HuH-7.5 (cell line): ENCODE results near the gene BTBD6.

ENCODE experiments used
- DNase-seq: peaks from one replicate; pipeline ENCODE4 v3.0.0; 2011; ENCODE audit warnings: low spot score

Gene BTBD6

GRCh38 chr14:105211086-105211757 lies 37.1 kb upstream of the BTBD6 start:
- no peak for DNase-seq

DNA sequence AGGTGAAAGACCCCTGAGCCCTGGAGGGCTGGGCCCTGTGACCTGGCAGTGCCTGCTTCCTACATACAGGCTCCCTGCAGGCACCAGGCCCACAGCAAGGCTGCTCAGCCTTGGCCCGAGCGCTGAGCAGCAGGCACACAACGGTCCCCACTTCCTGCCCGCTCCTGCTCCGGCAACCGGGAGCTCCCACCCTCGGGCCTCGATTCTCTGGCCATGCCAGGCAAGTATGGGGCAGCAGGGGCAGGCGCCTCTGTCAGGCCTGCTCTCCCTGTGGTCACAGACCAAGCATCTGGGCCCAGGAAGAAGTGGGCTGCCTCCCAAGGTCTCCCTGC lies 36.6 kb upstream of the BTBD6 start:
- DNase-seq: no peak

- DNase-seq: no peak
Measured at GRCh38 chr14:105212541-105213300, 35.6 kb upstream of the BTBD6 start.

GRCh38 chr14:105213361-105213760 lies 35.0 kb upstream of the BTBD6 start:
- no peak for DNase-seq

- DNase-seq: no peak
Measured at GRCh38 chr14:105214324-105214915, 33.9 kb upstream of the BTBD6 start.

- no peak for DNase-seq
Measured at GRCh38 chr14:105215602-105216001, 32.7 kb upstream of the BTBD6 start.

DNA sequence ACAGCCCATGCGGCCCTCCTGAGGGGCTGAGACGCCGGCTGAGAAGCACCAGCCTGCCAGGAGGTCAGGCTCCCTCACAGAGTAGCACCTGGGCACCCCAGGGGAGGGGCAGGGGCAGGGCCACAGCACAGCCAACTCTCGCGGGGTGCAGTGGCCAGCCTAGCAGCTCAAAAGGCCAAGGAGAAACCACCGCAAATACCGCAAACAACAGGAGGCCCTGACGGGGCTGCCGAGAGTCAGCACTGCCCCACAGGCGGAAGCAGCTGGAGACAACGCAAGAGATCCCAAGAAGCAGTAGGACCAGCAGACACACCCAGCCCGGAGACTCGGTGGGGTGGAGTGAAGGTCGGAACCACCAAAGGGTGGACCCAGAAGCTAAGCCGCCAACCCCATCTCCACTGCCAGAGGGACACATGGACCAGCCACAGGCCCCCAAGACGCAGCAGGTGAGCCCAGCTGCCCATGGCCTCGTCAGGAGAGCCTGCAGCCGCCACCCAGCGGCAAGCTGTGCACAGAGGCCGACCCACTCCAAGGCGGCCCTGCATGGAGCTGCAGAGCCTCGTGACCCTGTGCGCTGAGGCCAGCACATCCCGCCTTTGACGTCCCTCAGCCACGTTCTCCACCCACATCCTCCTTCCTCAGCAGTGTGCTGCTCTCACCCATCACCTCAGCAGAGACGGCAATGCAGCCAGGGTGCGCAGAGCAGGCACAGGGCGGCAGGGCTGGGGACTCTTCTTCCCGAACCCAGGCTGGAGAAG lies 31.7 kb upstream of the BTBD6 start:
- no peak for DNase-seq

DNA sequence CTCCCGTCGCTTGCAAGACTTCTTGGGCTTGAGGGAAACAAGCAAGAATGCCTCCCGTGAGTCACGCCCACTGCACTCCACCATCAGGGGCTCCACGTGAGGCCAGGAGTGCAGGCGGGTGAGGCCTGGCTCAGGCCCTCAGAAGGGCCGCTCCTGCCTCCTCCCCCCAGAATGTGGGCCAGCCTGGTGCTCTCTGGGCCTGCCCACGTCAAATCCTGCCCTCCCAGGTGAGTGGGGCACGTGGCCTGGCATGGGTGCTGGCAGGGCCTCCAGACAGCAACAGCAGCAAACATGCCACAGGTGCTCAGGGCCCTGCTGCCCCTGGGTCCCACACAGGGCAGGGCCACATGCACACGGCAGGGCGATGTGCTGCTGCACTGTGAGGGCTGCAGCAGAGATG lies 30.6 kb upstream of the BTBD6 start:
- no peak for DNase-seq

DNA sequence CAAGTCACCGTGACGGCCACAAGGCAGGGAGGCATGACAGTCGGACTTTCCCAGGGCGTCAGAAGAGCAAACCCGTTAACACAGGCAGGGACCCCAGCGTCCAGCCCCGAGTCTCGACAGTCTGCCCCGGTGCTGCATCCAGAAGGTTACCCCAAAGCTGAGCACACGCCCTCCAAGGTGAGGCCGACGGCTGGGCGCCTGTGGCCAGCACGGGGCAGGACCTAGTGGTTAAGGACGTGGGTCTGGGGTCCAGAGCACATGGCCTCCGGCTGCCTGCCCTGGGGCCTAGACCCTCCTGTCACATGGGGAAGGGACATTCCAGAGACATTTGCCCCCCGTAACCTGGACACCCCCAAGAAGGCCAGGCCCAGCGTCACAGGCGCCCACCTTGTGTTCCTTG lies 29.7 kb upstream of the BTBD6 start:
- DNase-seq: no peak

GRCh38 chr14:105219043-105219612 lies 29.2 kb upstream of the BTBD6 start:
- no peak for DNase-seq

DNA sequence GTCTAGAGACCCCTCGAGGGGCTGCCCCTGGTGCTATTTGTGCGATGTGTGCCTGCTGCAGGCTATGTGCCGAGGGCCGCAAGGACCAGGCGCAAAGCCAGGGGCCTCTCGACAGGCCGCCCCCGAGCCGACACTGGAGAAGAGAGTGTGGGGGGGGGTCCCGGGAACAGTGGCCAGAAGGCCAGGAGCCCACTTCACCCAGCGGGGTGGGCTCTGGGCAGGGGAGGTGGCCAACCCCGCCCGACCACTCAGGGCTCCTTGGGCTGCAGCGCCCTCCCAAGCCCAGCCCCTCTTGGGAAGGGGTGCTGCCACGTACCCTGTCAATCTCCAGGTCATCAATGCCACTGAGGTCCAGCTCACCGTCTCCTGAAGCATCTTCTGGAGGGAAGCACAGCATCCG lies 28.6 kb upstream of the BTBD6 start:
- no peak for DNase-seq

GRCh38 chr14:105220699-105221597 lies 27.4 kb upstream of the BTBD6 start:
- no peak for DNase-seq

DNA sequence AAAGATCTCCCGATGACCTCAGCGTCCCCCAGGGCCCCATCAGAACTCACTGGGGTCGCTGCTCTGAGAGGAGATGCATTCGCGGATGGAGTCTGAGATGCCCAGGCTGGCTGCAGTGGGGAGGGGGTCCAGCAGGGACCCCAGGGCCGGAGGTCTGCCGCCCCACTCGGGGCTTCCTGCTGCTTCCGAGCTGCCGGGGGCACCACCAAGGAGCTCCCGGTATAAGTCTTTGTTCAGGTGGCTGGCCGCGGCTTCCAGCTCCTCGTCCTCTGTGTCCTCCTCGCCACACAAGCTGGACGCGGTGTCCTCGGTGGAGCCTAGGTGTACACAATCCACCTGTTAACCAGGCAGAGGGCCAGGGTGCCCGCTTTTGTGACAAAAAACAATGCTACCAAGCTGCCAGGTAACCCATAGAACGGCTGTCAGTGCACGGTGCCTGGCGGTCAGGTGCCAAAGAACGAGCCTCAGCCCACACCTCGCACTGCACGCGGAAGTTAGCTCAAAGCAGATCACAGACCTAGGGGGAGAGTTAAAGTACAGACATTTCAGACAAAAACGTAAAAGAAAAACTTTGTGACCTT lies 26.6 kb upstream of the BTBD6 start:
- no peak for DNase-seq

DNA sequence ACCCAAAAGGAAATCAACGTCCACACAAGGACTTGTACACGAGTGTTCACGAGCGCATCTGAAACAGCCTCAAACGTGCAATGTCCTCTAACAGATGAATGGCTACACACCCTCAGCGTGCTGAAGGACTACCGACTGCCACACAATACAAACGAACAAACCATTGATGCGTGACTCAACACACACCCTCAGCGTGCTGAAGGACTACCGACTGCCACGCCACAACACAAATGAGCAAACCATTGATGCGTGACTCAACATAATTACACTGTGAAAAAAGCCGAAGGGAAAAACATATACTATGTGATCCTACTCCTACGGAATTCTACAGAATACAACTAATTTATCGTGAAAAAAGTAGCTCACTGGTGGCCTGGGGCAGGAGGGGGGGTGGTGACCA lies 25.1 kb upstream of the BTBD6 start:
- no peak for DNase-seq

GRCh38 chr14:105223770-105224544 lies 24.4 kb upstream of the BTBD6 start:
- DNase-seq: no peak

DNA sequence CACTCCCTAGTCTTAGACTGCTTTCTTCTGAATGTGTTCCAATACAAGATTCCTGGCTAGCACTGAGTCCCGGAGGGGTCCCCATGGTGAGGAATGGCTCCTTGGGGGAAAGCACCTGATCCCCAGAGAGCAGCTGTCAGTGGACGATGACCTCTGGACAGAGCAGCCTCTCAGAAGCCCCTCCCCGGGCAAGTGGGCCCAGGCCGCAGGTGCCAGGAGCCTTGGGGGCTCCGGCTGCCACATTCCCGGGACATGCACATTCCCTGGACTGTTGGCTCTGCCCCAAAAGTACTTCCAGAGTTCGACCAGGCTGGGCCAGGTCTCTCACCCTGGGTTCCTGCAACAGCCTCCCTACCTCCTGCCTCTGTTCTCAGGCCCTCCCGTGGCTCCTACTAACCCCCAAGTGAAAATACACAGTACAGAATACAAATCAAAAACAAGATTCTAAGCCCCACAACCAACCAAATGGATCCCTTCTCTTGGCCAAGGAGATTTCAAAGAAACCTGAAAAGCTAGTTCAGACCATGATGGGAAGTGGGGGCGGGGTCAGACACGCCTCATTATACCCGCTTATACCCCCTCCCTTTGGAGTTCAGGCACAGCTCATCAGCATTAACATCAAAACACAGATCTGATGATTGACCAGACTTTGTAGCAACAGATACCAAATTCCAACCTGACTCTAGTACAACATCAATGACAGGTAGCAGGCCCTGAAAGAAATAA lies 23.3 kb upstream of the BTBD6 start:
- DNase-seq: no peak

DNA sequence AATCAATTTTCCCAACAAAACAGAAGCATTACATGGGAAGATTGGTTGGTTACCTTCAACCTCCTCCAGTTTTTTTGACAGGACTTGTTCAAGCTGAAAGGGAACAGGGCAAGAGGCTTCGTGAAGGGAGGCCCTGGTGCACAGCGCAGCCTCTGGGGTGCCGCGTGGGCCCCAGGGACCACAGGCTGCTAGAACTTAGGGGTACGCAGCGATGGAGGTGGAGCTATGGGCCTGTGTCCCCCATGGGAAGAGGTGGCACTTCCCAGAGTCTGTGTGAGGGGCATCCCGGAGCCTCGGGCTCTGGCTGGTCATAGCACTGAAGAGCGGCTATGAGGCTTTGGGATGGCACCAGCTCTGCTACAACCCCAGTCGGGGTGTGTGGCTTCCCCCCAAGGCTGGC lies 22.1 kb upstream of the BTBD6 start:
- no peak for DNase-seq

DNA sequence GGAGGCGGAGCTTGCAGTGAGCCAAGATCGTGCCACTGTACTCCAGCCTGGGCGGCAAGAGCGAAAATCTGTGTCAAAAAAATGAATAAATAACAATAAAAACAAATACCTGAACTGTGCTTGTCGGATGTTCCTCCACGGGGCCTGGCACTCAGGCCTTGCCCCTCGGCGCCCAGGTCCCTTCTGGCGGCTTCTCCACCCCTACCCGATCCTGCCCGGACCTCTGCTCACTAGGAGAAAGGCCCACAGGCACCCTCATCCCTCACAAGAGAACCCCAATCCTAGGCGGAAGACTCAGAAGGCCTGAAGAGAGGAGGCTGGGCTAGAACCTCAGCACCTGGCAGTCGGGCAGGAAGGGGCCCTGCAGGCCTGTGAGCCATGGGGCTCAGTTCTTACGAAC lies 21.0 kb upstream of the BTBD6 start:
- DNase-seq: no peak

- no peak for DNase-seq
Measured at GRCh38 chr14:105228562-105228961, 19.8 kb upstream of the BTBD6 start.
